OCI-LY3 (cell line): Measurements from ENCODE around the gene IFITM1.

Source experiments
- H2AFZ ChIP-seq: fragments of 200-600, 300-600 bp; shearing (Covaris generic); 2 replicates; pipeline ENCODE4 v1.6.0; 2014; ENCODE audit warnings: antibody characterized with exemption, low read depth, low read length
- H3K27ac ChIP-seq: fragments of 200-600, 300-600 bp; sonication (generic); 2 replicates; pipeline ENCODE4 v1.5.1; 2014; ENCODE audit warnings: mild to moderate bottlenecking, low read length, moderate library complexity, mixed read lengths
- H3K27me3 ChIP-seq: fragments of 200-600, 300-600 bp; sonication (generic); 2 replicates; pipeline ENCODE4 v1.6.1; 2014; ENCODE audit warnings: low read depth, low read length, mixed read lengths
- H3K36me3 ChIP-seq: fragments of 200-600, 300-600 bp; sonication (generic); replicated peaks from 2 replicates; pipeline ENCODE3; 2014; ENCODE audit warnings: low read depth, low read length, mixed read lengths
- H3K4me1 ChIP-seq: fragments of 300-600, 200-600 bp; sonication (generic); 2 replicates; pipeline ENCODE4 v1.6.1; 2014; ENCODE audit warnings: low read length, mixed read lengths
- H3K4me2 ChIP-seq: fragments of 200-600, 300-600 bp; sonication (generic); 2 replicates; pipeline ENCODE4 v1.6.1; 2014; ENCODE audit warnings: low read length, mixed read lengths
- H3K4me3 ChIP-seq: fragments of 300-600, 200-600 bp; sonication (generic); 2 replicates; pipeline ENCODE4 v1.5.1; 2014; ENCODE audit warnings: antibody characterized with exemption, mild to moderate bottlenecking, low read length, moderate library complexity
- H3K79me2 ChIP-seq: fragments of 300-600, 200-600 bp; shearing (Covaris generic); 2 replicates; pipeline ENCODE4 v1.6.1; 2014; ENCODE audit warnings: mild to moderate bottlenecking, low read length, mixed read lengths
- H3K9ac ChIP-seq: fragments of 300-600, 200-600 bp; shearing (Covaris generic); 2 replicates; pipeline ENCODE4 v1.6.0; 2014; ENCODE audit warnings: mild to moderate bottlenecking, low read length, moderate library complexity
- H3K9me3 ChIP-seq: fragments of 200-600, 300-600 bp; shearing (Covaris generic); 2 replicates; pipeline ENCODE4 v1.6.1; 2014; ENCODE audit warnings: low read length, mixed read lengths; ENCODE audit not compliant: insufficient read depth
- H4K20me1 ChIP-seq: fragments of 200-600, 300-600 bp; sonication (generic); 2 replicates; pipeline ENCODE4 v1.6.1; 2016; ENCODE audit warnings: low read length, mixed read lengths; ENCODE audit not compliant: insufficient read depth
- CTCF ChIP-seq: fragments of 200-600, 300-600 bp; sonication (generic); IDR thresholded peaks from 2 replicates; pipeline ENCODE4 v1.5.1; 2014; ENCODE audit warnings: antibody characterized with exemption, low read length, low read depth
- EZH2phosphoT487 ChIP-seq: fragments of 200-600 bp; shearing (Covaris generic); IDR thresholded peaks from 2 replicates; pipeline ENCODE4 v1.6.1; 2018; ENCODE audit warnings: antibody characterized with exemption, mixed run types, low read depth

IFITM1 gene

GRCh38 chr11:295351-296170 lies 18.3 kb upstream of the IFITM1 start:
- Histone ChIP-seq H3K9me3 (no peaks in the 10 kb centered on the region), H3K79me2 (no peaks in the 10 kb centered on the region), H3K36me3 (peaks cover 10% of the 10 kb centered on the region), H3K4me1 (no peaks in the 10 kb centered on the region), H3K4me3 (no peak overlapping the region), H3K9ac (no peak overlapping the region), H3K27ac (no peak overlapping the region), H2AFZ (no peak overlapping the region), H3K27me3 (peaks cover 5% of the 10 kb centered on the region; the same call in 1 of the 2 replicates), H4K20me1 (no peaks in the 10 kb centered on the region), H3K4me2 (no peak overlapping the region)
- TF ChIP-seq EZH2phosphoT487 (no peak), CTCF (no peak)

- no peak for TF ChIP-seq CTCF
- TF ChIP-seq EZH2phosphoT487 = no peak
- Histone ChIP-seq H4K20me1 (no peaks in the 10 kb centered on the region), H3K4me1 (no peaks in the 10 kb centered on the region), H3K27ac (no peak overlapping the region), H3K27me3 (peaks cover 5% of the 10 kb centered on the region; the same call in 1 of the 2 replicates), H3K9me3 (no peaks in the 10 kb centered on the region), H3K4me2 (no peak overlapping the region), H3K4me3 (no peak overlapping the region), H3K9ac (no peak overlapping the region), H2AFZ (no peak overlapping the region), H3K36me3 (peaks cover 7% of the 10 kb centered on the region), H3K79me2 (no peaks in the 10 kb centered on the region)
Measured at GRCh38 chr11:296171-297050, 17.4 kb upstream of the IFITM1 start.

GRCh38 chr11:297051-297585 lies 16.7 kb upstream of the IFITM1 start:
- H3K4me2 ChIP-seq = no peak overlapping the region
- H3K27me3 ChIP-seq = peaks cover 5% of the 10 kb centered on the region; the same call in 1 of the 2 replicates
- H3K36me3 ChIP-seq = peaks cover 7% of the 10 kb centered on the region
- no peaks in the 10 kb centered on the region for H4K20me1 ChIP-seq
- no peaks in the 10 kb centered on the region for H3K79me2 ChIP-seq
- no peak overlapping the region for H3K27ac ChIP-seq
- no peak overlapping the region for H3K9ac ChIP-seq
- no peaks in the 10 kb centered on the region for H3K4me1 ChIP-seq
- TF ChIP-seq CTCF (no peak), EZH2phosphoT487 (no peak)
- H2AFZ ChIP-seq = no peak overlapping the region
- no peaks in the 10 kb centered on the region for H3K9me3 ChIP-seq
- H3K4me3 ChIP-seq = no peak overlapping the region
